RPMI7951 (cell line): ENCODE data around the gene KMT2C. TPM values are rescaled to one million over a fixed set of nuclear protein-coding genes. Genes with fewer than 3 reads are reported as not detected.

Experiments used
- DNase-seq: peaks from one replicate; pipeline ENCODE4 v3.0.0-alpha.2; 2012; ENCODE audit warnings: low read depth
- total RNA-seq: library from RNA; depleted of rRNA; stranded (reverse); fragments of >200 nt; shearing (Covaris generic); gene quantifications from 2 replicates; pipeline ENCODE4 v1.2.3, GENCODE V29; 2014

KMT2C gene
- total RNA-seq, 1 experiment from 2014 or later = 11.7 TPM

GRCh38 chr7:152142976-152143595 lies 292.7 kb downstream of the KMT2C start:
- DNase-seq = no peak

DNA sequence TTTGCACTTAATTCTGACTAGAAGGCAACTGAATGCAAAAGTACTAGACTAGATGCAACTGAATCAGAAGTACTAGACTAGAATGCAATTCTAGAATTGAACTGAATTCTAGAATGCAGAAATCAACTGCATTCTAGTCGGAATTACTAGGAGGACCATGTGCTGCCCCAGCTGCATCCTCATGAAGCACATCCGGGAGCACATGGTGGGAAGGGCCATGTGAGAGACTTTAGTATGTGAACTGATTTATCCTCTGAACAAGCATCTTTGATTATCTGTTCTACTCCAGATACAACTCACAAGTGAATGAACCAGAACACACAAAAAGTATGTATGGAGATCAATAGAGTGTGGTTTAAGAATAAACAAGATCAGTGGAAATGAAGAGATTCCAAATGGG lies 295.2 kb downstream of the KMT2C start:
- no peak for DNase-seq

DNA sequence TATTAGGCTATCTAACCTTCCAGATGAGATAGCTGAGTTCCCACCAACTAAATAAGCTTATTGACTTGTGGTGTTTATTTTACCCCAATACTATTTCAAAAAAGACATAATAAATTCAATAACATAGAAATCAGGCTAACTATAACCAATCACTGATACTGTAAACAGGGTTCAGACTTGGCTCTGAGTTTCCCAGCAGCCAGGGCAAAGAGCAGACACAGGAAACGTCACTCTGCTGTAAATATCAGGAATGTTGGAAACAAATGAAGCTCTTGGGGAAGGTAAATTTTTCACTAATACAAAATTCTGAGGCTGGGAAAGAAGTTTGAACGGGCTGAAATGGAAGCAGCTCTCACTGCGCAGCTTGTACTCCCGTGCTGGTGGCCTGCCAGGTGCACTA lies 295.7 kb downstream of the KMT2C start:
- no peak for DNase-seq

DNA sequence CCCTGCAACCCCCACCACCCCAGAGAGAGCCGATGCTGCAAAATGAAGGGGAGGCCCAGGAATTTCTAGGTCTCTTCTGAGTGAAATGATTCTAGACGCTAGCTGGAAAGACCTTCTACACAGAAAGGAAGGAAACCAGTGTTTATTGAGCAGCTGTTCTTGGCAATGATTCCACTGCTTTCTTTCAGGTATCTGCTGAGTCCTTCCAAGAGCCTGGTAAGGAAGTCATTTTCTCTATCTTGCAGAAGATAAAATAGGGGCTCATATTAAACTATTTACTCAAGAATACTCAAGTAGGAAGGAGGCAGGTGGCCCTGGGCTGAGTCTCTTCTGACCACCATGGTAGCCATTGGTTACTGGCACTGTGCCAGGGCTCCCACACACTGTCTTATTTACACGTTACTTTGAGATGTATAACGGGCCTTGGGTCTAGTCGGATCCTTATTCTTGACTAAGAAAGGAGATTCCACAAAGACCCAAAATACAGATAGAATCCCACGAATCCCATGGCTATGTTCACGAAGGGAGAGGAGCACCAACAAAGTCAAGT lies 298.3 kb downstream of the KMT2C start:
- peak; percentile 9 for DNase-seq

- DNase-seq = peak; percentile 81
Observed at GRCh38 chr7:152136686-152137085, 299.1 kb downstream of the KMT2C start.

GRCh38 chr7:152133804-152134203 lies 302.0 kb downstream of the KMT2C start:
- DNase-seq = no peak

DNA sequence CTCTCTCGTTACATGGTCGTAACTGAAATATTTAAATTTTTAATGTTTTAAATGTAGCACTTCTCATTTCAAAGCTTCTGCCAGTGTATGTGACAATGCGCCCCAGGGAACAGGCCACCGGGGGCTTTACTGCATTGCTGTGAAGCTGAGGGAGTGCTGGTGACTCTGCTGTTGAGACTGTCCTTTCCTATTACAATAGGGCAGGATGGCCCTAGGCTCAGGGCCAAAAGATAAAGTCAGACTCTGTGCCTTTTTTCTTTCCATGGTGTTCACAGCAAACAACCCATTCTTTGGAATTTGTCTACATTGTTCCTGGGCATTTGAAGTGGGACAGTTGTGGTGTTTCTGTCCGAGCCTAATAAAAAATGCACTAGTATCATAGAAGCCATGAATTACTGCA lies 303.0 kb downstream of the KMT2C start:
- DNase-seq = no peak

- no peak for DNase-seq
Observed at GRCh38 chr7:152131981-152132494, 303.8 kb downstream of the KMT2C start.

DNA sequence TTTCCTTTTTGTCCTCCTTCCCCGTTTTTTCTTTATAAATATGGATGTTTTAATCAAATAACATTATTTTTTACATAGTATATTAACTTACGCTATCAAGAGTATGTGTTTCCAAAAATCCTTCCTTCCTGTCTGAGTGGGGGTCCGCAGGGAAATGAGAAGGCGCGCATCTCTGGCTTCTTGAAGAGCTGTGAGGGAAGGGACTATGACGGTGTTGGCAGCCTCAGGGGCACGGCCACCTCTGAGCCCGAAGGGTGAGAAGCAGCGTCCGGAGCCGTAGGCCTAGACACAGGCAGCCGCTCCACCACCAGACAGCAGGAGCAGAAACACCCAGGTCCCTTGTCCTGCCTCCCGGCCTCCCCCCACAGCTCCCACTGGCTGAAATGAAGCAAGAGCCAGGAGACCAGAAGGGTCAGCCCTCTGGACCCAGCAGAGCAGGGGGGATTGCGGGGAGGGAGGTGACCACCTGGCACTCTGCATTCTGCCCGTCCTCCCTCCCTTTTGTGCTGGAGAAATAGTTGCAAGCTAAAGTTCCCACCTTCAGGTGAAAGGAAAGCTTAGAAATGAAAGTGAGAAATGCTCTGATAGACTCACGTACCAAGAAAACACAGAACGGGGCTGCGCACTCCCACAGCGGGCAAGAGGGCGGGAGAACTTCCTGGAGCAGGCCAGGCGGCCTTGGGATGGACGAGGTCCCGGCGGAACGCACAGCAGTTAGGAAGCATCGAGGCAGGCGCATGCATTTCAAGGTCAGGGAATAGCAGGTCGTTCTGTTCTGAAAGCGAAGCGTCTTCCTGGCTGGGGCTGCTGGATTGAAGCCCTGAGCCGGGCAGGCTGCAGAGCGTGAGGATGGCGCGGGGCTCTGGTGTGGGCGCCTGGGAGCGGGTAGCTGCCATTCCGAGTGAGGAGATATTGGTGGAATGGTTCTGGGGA lies 304.9 kb downstream of the KMT2C start:
- no peak for DNase-seq

- DNase-seq = no peak
Observed at GRCh38 chr7:152129682-152130081, 306.1 kb downstream of the KMT2C start.

DNA sequence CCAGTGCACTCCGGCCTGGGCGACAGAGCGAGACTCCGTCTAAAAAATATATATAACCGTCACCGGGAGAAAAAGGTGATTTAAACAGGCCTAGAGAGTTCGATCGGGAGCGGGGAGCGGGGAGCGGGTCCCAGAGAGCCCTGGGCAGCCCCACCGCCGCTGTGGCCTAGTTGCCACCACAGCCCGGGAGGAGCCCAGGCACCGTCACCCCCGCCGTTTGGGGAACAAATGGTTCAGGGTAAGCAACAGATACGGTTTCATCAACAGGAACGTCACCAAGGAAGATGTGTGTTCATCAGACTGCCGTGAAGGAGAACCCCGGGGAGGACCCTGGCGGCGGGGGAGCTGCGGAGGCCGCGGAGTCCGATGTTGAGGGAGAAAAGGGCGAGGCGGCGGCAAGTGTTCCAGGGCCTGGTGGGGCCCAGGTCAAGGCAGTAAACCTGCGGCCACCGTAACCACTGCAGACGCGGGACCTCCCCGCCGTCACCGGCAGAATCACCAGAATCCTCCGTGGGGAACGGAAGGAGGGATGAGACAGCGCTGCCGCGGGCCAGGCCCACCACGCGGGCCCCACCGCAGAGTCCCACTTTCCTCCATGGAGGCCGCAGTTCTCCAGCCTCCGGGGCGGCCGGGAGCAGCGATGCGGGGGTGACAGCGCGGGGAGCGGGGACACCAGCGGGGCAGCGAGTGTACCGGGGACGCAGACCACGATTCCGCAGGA lies 306.9 kb downstream of the KMT2C start:
- DNase-seq = no peak

DNA sequence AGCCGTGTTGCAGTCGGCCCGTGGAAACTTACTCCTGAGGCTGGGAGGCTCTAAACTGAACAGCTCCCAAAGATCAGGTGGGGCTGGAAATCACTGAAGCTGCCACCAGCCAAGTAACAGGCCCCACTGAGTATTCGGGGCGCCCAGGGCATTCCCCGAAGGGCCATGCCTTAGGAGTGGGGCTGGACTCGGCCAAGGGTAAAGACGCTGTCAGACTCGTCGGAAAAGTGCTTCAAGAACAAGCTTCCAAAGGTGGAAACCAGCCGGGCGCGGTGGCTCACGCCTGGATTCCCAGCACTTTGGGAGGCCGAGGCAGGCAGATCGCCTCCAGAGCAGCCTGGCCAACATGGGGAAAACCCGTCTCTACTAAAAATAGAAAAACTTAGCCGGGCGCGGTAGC lies 307.6 kb downstream of the KMT2C start:
- DNase-seq = no peak

- no peak for DNase-seq
Observed at GRCh38 chr7:152127229-152127628, 308.6 kb downstream of the KMT2C start.

DNA sequence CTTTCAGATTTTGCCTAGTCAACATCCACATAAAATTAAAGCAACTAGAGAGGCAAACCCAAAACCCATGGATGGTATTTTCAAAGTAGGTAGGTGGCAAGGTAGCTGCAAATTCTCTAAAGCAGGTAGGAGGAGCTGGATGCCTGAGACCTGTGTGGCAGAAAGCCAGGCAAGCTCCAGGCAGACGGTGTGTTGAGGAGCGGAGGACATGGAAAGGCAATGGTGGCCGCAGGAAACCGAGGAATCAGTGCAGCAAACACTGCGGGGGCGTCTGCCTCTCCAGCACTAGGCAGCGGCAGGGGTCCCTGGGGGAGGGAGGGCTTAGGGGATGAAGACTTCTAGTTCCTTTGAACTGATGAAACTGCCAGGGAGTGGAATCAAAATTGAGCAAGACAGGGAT lies 309.1 kb downstream of the KMT2C start:
- no peak for DNase-seq

GRCh38 chr7:152122540-152122939 lies 313.3 kb downstream of the KMT2C start:
- no peak for DNase-seq

- DNase-seq = no peak
Observed at GRCh38 chr7:152121432-152121831, 314.4 kb downstream of the KMT2C start.

- DNase-seq = no peak
Observed at GRCh38 chr7:152120776-152121175, 315.0 kb downstream of the KMT2C start.

DNA sequence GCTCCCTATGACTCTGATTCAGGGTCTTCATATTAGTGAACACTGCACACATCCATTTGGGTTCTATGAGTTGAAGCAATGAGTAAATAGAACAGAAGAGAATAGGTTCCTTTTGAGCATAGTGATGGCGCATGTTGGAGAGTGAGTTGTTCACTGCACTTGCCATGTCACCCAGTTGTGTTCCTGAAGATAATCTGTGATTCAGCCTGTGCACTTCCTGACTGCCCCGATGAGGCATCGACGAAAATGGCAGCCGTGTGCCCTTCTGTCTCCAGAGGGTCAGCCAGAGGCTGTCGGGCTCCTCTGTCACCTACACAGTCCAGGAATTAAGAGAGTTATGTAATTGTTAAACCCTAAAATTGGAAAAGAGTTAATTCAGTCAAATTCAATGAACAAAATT lies 315.6 kb downstream of the KMT2C start:
- DNase-seq = no peak

DNA sequence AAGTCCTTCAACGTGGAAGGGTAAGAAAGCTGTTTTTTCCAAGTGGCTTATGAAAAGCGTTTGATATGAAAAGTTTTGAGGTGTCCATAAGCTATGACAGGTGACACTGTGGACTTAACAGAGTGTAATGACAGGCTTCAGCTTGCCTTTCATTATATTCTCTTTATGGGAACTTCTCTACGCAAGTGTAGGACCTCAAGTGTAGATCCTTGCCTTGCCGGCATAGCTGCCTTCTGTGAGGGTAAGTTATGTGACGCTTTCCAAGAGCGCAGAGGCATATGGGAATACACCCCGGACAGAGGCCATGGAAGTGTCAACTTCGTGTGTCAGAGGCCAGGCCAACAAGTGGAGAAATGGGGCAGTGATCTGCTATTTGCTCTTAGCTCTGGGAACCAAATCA lies 318.4 kb downstream of the KMT2C start:
- no peak for DNase-seq

- DNase-seq = no peak
Observed at GRCh38 chr7:152115021-152115718, 320.6 kb downstream of the KMT2C start.

DNA sequence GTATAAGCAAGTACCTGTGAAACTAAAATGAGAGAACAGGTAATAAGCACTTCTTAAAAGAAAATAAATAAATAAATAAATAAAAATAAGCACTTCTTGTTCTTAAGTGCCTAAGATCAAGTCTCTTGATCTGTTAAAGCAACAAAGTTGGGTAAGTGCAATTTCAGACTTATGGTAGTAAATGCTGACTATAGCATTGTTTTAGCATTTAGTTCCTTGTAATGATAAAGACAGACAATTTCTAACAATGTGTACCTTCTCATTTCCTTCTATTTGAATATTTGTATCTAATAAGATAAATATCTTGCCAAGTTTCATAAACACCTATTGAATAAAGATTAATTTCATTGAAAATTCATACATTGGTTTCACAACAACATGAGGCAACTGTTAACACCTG lies 323.0 kb downstream of the KMT2C start:
- no peak for DNase-seq
